GM19099 (cell line): ENCODE measurements around the gene GCN1.

Experiments
- POLR2A ChIP-seq: IDR thresholded peaks from 3 replicates; pipeline ENCODE4 v1.6.1; 2011; ENCODE audit warnings: low read depth; ENCODE audit not compliant: insufficient read length; ENCODE audit errors: extremely low read depth

Gene GCN1

GRCh38 chr12:120121766-120122293 lies 72.7 kb downstream of the GCN1 start:
- no peak for TF ChIP-seq POLR2A

- TF ChIP-seq POLR2A: no peak
Measured at GRCh38 chr12:120121343-120121742, 73.2 kb downstream of the GCN1 start.

GRCh38 chr12:120119271-120119973 lies 75.1 kb downstream of the GCN1 start:
- no peak for TF ChIP-seq POLR2A

- no peak for TF ChIP-seq POLR2A
Measured at GRCh38 chr12:120118321-120119061, 76.0 kb downstream of the GCN1 start.

GRCh38 chr12:120117961-120118320 lies 76.6 kb downstream of the GCN1 start:
- TF ChIP-seq POLR2A: no peak

- peak; percentile 88 for TF ChIP-seq POLR2A
Measured at GRCh38 chr12:120116792-120117651, 77.5 kb downstream of the GCN1 start.

- TF ChIP-seq POLR2A: no peak
Measured at GRCh38 chr12:120116441-120116791, 78.1 kb downstream of the GCN1 start, which contains the start of gene RAB35. TSS of gene RAB35 (minus strand) at chr12:120116753. CDS start at chr12:120116650, 103 bp downstream.

- no peak for TF ChIP-seq POLR2A
Measured at GRCh38 chr12:120115692-120116440, 78.6 kb downstream of the GCN1 start.

GRCh38 chr12:120115066-120115465 lies 79.4 kb downstream of the GCN1 start:
- TF ChIP-seq POLR2A: no peak

GRCh38 chr12:120110550-120111501 lies 83.7 kb downstream of the GCN1 start:
- no peak for TF ChIP-seq POLR2A

GRCh38 chr12:120109570-120110267 lies 84.8 kb downstream of the GCN1 start:
- no peak for TF ChIP-seq POLR2A

- TF ChIP-seq POLR2A: no peak
Measured at GRCh38 chr12:120106151-120106550, 88.4 kb downstream of the GCN1 start.

- TF ChIP-seq POLR2A: no peak
Measured at GRCh38 chr12:120103371-120103770, 91.1 kb downstream of the GCN1 start.
